8988T (cell line): Measurements from ENCODE around the gene DNAJC27.

Source experiments
- DNase-seq: peaks from one replicate; pipeline ENCODE4 v3.0.0; 2011

DNAJC27 gene

GRCh38 chr2:24969784-24970183 is 2.0 kb downstream of the DNAJC27 start:
- DNase-seq = no peak

GRCh38 chr2:24961903-24962302 is 9.9 kb downstream of the DNAJC27 start:
- DNase-seq = no peak

- DNase-seq = no peak
Observed at GRCh38 chr2:24959761-24960160, 12.0 kb downstream of the DNAJC27 start.

- DNase-seq = no peak
Observed at GRCh38 chr2:24958411-24958935, 13.3 kb downstream of the DNAJC27 start.

GRCh38 chr2:24957976-24958375 is 13.8 kb downstream of the DNAJC27 start:
- no peak for DNase-seq

- DNase-seq = no peak
Observed at GRCh38 chr2:24957221-24957620, 14.5 kb downstream of the DNAJC27 start.

GRCh38 chr2:24955921-24956320 is 15.8 kb downstream of the DNAJC27 start:
- no peak for DNase-seq

GRCh38 chr2:24955232-24955631 is 16.5 kb downstream of the DNAJC27 start:
- DNase-seq = no peak

- no peak for DNase-seq
Observed at GRCh38 chr2:24950102-24950501, 21.7 kb downstream of the DNAJC27 start.

- no peak for DNase-seq
Observed at GRCh38 chr2:24948506-24948905, 23.2 kb downstream of the DNAJC27 start.

GRCh38 chr2:24947561-24948157 is 24.1 kb downstream of the DNAJC27 start:
- DNase-seq = no peak

- no peak for DNase-seq
Observed at GRCh38 chr2:24945907-24946306, 25.8 kb downstream of the DNAJC27 start.

GRCh38 chr2:24943427-24944053 is 28.2 kb downstream of the DNAJC27 start:
- no peak for DNase-seq

- no peak for DNase-seq
Observed at GRCh38 chr2:24939353-24939752, 32.4 kb downstream of the DNAJC27 start.

- no peak for DNase-seq
Observed at GRCh38 chr2:24937236-24937635, 34.5 kb downstream of the DNAJC27 start.

GRCh38 chr2:24935145-24935544 is 36.6 kb downstream of the DNAJC27 start:
- DNase-seq = no peak

GRCh38 chr2:24932715-24933114 is 39.0 kb downstream of the DNAJC27 start:
- no peak for DNase-seq

GRCh38 chr2:24930768-24931167 is 41.0 kb downstream of the DNAJC27 start:
- DNase-seq = no peak

- DNase-seq = no peak
Observed at GRCh38 chr2:24929230-24929629, 42.5 kb downstream of the DNAJC27 start.

GRCh38 chr2:24928036-24928435 is 43.7 kb downstream of the DNAJC27 start:
- DNase-seq = no peak

- DNase-seq = no peak
Observed at GRCh38 chr2:24926602-24927252, 45.0 kb downstream of the DNAJC27 start.

GRCh38 chr2:24926220-24926601 is 45.5 kb downstream of the DNAJC27 start:
- DNase-seq = no peak

- no peak for DNase-seq
Observed at GRCh38 chr2:24925815-24926214, 45.9 kb downstream of the DNAJC27 start.

GRCh38 chr2:24924732-24925131 is 47.0 kb downstream of the DNAJC27 start:
- DNase-seq = no peak
